PFSK-1 (cell line): ENCODE data around the gene KCNG4.

Experiments used
- FOXP2 ChIP-seq: optimal IDR thresholded peaks from 2 replicates; pipeline ENCODE3; 2011; ENCODE audit warnings: borderline replicate concordance, control low read depth, inconsistent platforms; ENCODE audit not compliant: insufficient read depth; ENCODE audit errors: extremely low read length, extremely low read depth
- POLR2AphosphoS5 ChIP-seq: IDR thresholded peaks from 2 replicates; pipeline ENCODE4 v1.6.1; 2012; ENCODE audit warnings: low read depth, mild to moderate bottlenecking, control low read depth, low read length, moderate library complexity
- REST ChIP-seq, 2 experiments: IDR thresholded peaks; 2 replicates each; pipeline versions ENCODE4 v1.6.1 to v1.8.0; 2011 to 2012; ENCODE audit warnings: low read depth in 2 of 2, low read length in 2 of 2, control low read depth in 1 of 2, inconsistent platforms in 1 of 2, mild to moderate bottlenecking in 1 of 2, moderate library complexity in 1 of 2; ENCODE audit not compliant: insufficient read depth in 1 of 2
- SIN3A ChIP-seq: IDR thresholded peaks from 2 replicates; pipeline ENCODE4 v1.6.1; 2012; ENCODE audit warnings: mild to moderate bottlenecking, low read length, moderate library complexity, borderline replicate concordance; ENCODE audit not compliant: insufficient read depth
- TAF1 ChIP-seq: IDR thresholded peaks from 2 replicates; pipeline ENCODE4 v1.6.1; 2012; ENCODE audit warnings: low read length, control low read depth, borderline replicate concordance; ENCODE audit not compliant: insufficient read depth

Gene KCNG4

DNA sequence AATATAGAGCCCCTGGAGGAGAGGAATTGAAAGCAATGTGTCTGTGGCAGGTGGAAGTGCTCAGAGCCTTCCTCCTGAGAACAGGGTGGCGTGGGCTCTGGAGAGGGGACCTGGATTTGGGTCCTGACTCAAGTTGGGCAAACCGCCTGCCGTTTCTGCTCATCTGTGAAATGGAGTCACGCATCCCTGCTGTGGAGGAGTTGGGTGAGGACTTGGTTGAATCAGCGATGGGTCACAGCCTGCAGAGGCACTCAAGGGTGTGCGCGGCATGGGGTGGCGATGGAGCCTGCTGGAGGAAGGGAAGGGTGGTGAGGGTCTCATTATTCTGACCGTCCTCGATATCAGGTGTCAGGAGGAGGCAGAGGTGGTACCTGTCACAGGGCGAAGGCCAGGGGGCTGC lies 45.8 kb downstream of the KCNG4 start:
- TF ChIP-seq REST (IDR thresholded peaks at IDR 0.05; ENCODE audit: insufficient read depth in 1 of 2, low read depth in 2 of 2, low read length in 2 of 2) = no peak

- TF ChIP-seq SIN3A (no peak), REST (IDR thresholded peaks at IDR 0.05; ENCODE audit: insufficient read depth in 1 of 2, low read depth in 2 of 2, low read length in 2 of 2) (no peak), POLR2AphosphoS5 (no peak), FOXP2 (no peak), TAF1 (no peak)
These were observed 46.3 kb downstream of the KCNG4 start for GRCh38 chr16:84193480-84193879.

DNA sequence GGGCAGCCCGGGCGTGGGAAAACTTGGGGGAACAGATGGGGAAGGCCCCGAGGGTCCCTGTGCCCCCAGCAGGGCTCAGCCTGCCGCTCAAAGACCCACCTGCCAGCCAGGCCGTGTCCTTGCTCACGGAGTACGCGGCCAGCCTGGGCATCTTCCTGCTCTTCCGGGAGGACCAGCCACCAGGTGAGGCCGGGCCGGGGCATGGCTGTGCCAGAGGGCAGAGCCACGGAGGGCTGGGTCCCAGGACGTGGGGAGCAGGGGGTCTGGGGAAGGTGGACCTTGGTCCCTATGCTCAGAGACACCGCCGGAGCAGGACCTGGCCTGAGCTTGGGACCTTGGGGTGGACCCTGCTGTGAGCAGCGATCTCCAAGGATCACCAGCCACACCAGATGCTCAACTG lies 48.3 kb downstream of the KCNG4 start:
- TF ChIP-seq POLR2AphosphoS5 (no peak), SIN3A (no peak), REST (IDR thresholded peaks at IDR 0.05; ENCODE audit: insufficient read depth in 1 of 2, low read depth in 2 of 2, low read length in 2 of 2) (no peak), TAF1 (no peak), FOXP2 (no peak)

DNA sequence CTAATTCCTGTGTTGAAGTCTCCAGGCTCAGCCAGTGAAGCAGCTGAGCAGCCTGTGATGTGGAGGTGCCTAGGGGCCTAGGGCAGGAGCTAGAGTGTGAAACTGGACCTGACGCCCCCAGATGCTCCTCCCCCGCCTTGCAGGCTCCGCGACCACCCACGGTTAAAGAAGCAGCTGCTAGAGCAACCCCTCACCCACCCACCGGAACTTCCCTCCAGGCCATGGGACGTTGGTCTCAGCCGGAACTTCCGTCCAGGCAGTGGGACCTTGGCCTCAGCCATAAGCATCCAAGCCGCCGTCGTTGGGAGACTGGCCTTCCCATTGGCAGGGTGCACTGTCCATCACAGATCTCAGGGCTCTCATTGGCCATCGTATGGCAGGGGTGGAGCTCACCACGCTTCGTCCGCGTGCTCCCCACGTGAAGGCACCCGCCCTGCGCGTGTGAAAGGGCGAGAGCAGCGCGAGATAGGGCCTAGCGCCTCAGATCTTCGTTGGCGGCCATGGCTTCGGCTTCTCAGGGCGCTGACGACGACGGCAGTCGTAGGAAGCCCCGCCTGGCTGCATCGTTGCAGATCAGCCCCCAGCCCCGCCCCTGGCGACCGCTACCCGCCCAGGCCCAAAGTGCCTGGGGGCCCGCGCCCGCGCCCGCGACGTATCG lies 49.0 kb downstream of the KCNG4 start, which contains the start of gene ADAD2:
ADAD2 (plus strand) TSS at position 427 of the 658 bp plus-strand sequence; CDS start at position 501, 74 bp downstream.
- TF ChIP-seq SIN3A (no peak), TAF1 (no peak), REST (IDR thresholded peaks at IDR 0.05; ENCODE audit: insufficient read depth in 1 of 2, low read depth in 2 of 2, low read length in 2 of 2) (no peak), FOXP2 (no peak), POLR2AphosphoS5 (no peak)

DNA sequence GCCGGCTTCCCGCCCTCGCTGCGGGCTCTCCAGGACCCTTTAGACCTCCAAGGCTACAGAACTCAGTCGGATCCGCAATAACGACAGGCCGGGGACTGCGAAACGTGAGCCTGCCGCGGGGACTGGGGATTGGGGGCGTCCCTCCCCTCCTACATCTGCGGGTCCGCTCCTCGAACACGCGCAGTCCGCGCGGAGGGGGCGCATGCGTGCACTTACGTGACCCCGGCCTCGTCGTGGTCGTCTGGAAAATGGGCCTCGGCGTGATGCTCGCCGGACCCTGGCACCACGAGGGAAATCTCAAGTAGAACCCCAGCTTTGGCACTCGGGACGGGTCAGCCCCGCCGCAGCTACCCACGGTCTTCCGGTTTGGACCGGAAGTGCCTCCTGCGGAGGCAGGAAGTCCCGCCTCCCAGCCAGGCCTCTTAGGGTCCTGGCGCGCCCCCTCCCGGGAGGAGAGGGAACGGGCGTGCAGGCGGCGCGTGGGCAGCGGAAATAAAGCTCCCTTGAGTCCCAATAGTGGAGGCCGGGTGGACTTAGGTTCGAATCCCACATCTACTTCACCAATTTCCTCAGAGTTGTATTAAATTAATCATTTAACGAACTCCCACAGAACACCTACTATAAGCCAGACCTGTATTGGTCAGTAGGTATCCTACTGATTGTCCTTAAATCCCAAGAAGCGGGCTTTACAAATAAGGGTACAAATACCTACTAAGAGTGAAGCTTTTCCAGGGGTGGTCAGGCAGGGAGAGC lies 53.0 kb downstream of the KCNG4 start, which contains the start of gene TAF1C:
TAF1C (minus strand) TSS at position 373 of the 753 bp plus-strand sequence. CDS start 2,069 bp downstream, outside the sequence.
- peak in 1 of 2 experiments; percentile 15; a peak in 1 of 4 replicates for TF ChIP-seq REST (IDR thresholded peaks at IDR 0.05; ENCODE audit: insufficient read depth in 1 of 2, low read depth in 2 of 2, low read length in 2 of 2)
- TF ChIP-seq TAF1 = no peak
- no peak for TF ChIP-seq FOXP2
- TF ChIP-seq POLR2AphosphoS5 = peak; percentile 68
